AG04450 (cell line): ENCODE measurements around the gene NEURL2. TPM values are rescaled to one million over a fixed set of nuclear protein-coding genes. Genes with fewer than 3 reads are reported as not detected.
A peak's percentile ranks its signal among the peaks of the same experiment; 100 is the strongest.

Source experiments
- CTCF ChIA-PET: fragments of 300-600, 350-600 bp; formaldehyde crosslinking; extraction: SDS; loops from one replicate; lab custom pipeline; 2022; ENCODE audit warnings: antibody characterized with exemption, inconsistent platforms; lab: Charles Lee
- POLR2A ChIA-PET: fragments of 350-600 bp; formaldehyde crosslinking; extraction: SDS; loops from one replicate; lab custom pipeline; 2021; ENCODE audit warnings: antibody characterized with exemption, inconsistent platforms; lab: Yijun Ruan, JAX
- DNase-seq: peaks from one replicate; pipeline ENCODE4 v3.0.0-alpha.2; 2011; ENCODE audit warnings: low read depth, low spot score
- H3K27ac ChIP-seq: one replicate; pipeline ENCODE4 v1.5.1; 2012; ENCODE audit warnings: low read depth, low read length, control low read depth
- H3K27me3 ChIP-seq: one replicate; pipeline ENCODE4 v1.6.0; 2012; ENCODE audit warnings: low read length; ENCODE audit not compliant: control insufficient read depth, insufficient read depth
- H3K4me3 ChIP-seq: 2 replicates; pipeline ENCODE4 v1.5.1; 2011; ENCODE audit warnings: mild to moderate bottlenecking, low read depth, low read length, control low read depth
- H3K9me3 ChIP-seq: 2 replicates; pipeline ENCODE4 v1.5.1; 2012; ENCODE audit warnings: low read length; ENCODE audit not compliant: control insufficient read depth, insufficient read depth
- CTCF ChIP-seq: IDR thresholded peaks from 2 replicates; pipeline ENCODE4 v1.5.1; 2011; ENCODE audit warnings: low read depth, low read length, control low read depth, inconsistent platforms
- polyA plus RNA-seq: library from polyadenylated mRNA; depleted of rRNA; stranded (reverse); fragments of >200 nt; gene quantifications from 2 replicates; pipeline ENCODE4 v1.2.3, GENCODE V29; 2011

Gene NEURL2
- polyA plus RNA-seq, 1 experiment: 1.1 TPM

GRCh38 chr20:45913116-45913515 is 22.1 kb upstream of the NEURL2 start:
- no peaks in the 10 kb centered on the region; the same call in 1 of the 2 replicates for H3K9me3 ChIP-seq
- no peak for TF ChIP-seq CTCF
- no peak overlapping the region for H3K4me3 ChIP-seq
- no peak for DNase-seq
- no peaks in the 10 kb centered on the region for H3K27me3 ChIP-seq
- no peak overlapping the region for H3K27ac ChIP-seq
- POLR2A ChIA-PET: no interaction called here
- CTCF ChIA-PET: no interaction called here

GRCh38 chr20:45912344-45912682 is 21.3 kb upstream of the NEURL2 start:
- Histone ChIP-seq H3K9me3 (no peaks in the 10 kb centered on the region; the same call in 1 of the 2 replicates), H3K27me3 (no peaks in the 10 kb centered on the region), H3K4me3 (peak overlapping the region; percentile 69), H3K27ac (peak overlapping the region; percentile 75)
- no peak for DNase-seq
- TF ChIP-seq CTCF: no peak
- POLR2A ChIA-PET: interaction anchor here (0.9 to 3.6 kb wide), 5 partner anchors 8 to 23 kb away, joined by 4 to 57 read pairs (median 15); partner anchors contain the start of genes CTSA, NEURL2 and PCIF1
- CTCF ChIA-PET: no interaction called here

DNA sequence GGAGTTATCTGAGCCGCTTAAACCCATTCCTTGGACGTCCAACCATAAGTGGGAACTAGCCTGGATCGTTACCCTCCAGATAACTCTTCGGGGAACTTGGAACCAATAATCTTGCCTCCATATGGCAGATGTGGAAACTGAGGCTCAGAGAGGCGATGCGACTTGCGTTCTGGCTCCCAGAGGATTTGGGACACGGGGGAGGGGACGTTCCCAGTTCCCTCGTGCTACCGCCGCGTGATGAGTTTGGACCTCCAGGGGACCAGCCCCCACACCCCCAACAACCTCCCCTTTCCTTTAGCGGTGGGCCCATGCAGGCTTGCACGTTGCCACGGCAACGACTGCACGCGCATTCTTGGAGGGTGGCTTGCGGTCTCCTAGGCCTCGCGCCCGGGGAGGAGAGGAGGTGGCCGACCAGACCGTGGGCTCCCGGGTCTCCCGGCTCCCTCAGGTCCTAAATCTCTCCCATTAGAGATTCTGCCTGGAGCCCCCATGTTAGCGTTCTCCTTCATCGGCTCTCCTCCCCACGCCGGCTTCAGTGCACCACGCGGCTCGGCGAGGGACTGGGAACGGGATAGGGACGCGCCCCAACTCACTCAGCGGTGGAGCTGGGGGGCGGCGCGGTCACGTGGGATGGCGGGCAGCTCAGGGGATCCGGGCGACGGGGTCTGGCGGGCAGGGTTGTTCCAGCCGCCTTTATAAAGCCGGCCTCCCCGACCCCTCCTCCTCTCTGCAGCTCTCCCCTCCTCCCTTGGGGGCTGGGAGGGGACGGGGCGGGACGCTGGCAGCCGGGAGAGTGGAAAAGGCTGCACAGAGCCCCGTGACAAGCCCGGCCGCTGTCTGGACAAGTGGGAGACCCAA is 20.7 kb upstream of the NEURL2 start, which contains the start of gene PLTP:
TSS of gene PLTP (minus strand) at position 670 of the 858 bp plus-strand sequence. CDS start 703 bp downstream, outside the sequence.
- TF ChIP-seq CTCF: no peak
- Histone ChIP-seq H3K9me3 (no peaks in the 10 kb centered on the region; the same call in 1 of the 2 replicates), H3K4me3 (peak within 1 kb of the TSS; percentile 69), H3K27ac (peak within 1 kb of the TSS; percentile 75), H3K27me3 (no peaks in the 10 kb centered on the region)
- CTCF ChIA-PET: interaction anchor here (0.5 to 2.1 kb wide), 2 partner anchors 22 to 37 kb away, joined by 4 to 11 read pairs; no protein-coding TSS in a partner anchor
- POLR2A ChIA-PET: interaction anchor here (0.9 to 3.6 kb wide), 9 partner anchors 8 to 29 kb away, joined by 3 to 57 read pairs (median 6); partner anchors contain the start of genes CTSA, NEURL2 and PCIF1
- no peak for DNase-seq

DNA sequence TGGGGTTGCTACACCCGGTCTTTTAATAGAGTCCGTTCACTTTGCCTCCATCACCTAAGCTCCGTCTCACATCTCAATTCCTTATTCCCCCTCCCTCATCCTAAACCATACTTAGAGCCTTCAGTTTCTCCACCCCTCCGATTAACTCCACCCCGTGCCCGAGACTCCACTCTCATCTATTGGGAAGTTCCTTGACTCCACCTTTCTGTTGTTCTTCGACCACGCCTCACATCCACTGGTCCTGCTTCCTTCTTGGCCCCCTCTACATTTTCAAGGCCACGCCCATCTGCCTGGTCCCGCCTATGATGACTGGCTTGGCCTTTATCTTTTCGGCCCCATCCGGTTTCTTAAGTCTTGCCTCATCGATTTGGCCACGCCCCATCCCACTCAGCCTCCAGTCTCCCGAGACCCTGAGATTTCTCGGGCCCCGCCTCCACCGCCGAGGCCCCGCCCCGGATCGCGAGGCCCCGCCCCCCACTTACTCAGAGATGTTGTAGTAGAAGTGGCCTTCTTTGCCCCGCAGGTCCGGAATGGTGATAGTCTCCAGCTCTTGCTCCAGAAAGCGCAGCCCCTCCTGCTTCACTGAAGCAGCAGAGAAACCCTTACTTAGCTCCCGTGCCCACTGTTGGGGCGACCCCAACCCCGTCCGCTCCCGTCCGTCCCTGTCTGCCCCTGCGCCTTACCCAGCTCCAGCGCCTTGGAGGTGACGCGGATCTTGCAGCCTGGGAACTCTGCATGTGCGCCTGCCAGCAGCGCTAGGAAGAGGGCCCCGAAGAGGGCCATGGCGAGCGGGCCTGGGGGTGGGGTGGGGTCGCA is 19.9 kb upstream of the NEURL2 start:
- CTCF ChIA-PET: interaction anchor here (0.8 to 2.1 kb wide), 3 partner anchors 19 to 60 kb away, joined by 3 to 11 read pairs (median 4); no protein-coding TSS in a partner anchor
- POLR2A ChIA-PET: interaction anchor here (0.5 to 3.6 kb wide), 9 partner anchors 9 to 30 kb away, joined by 3 to 57 read pairs (median 5); partner anchors contain the start of genes CTSA, NEURL2 and PCIF1
- no peaks in the 10 kb centered on the region for H3K27me3 ChIP-seq
- H3K9me3 ChIP-seq: no peaks in the 10 kb centered on the region; the same call in 1 of the 2 replicates
- TF ChIP-seq CTCF: no peak
- DNase-seq: peak; percentile 99
- H3K4me3 ChIP-seq: peak overlapping the region; percentile 69
- H3K27ac ChIP-seq: peak overlapping the region; percentile 75
